GM18507 (cell line): ENCODE data around the gene VPS13D.
A peak's percentile ranks its signal among the peaks of the same experiment; 100 is the strongest.

Source experiments
- DNase-seq: peaks from one replicate; pipeline ENCODE4 v3.0.0; 2011; ENCODE audit warnings: low read depth; ENCODE audit not compliant: insufficient read length; ENCODE audit errors: extremely low spot score
- FAIRE-seq: peaks from 2 replicates; lab custom pipeline; 2011; peaks lifted over from hg19 to GRCh38; lab: Jason Lieb, UNC

Gene VPS13D

GRCh38 chr1:12435639-12436344 is 206.0 kb downstream of the VPS13D start:
- FAIRE-seq (peak; percentile 96), DNase-seq (peak; percentile 35)

- no peak for FAIRE-seq
These were observed 206.5 kb downstream of the VPS13D start for GRCh38 chr1:12436345-12436658.

GRCh38 chr1:12436817-12437599 is 207.2 kb downstream of the VPS13D start:
- DNase-seq (no peak), FAIRE-seq (no peak)

More at GRCh38 chr1:12436345-12436658, 206.5 kb downstream of the VPS13D start:
- DNase-seq: no peak

GRCh38 chr1:12437629-12438028 is 207.8 kb downstream of the VPS13D start:
- FAIRE-seq (no peak), DNase-seq (no peak)

- peak; percentile 96 for FAIRE-seq
- peak; percentile 40 for DNase-seq
These were observed 208.6 kb downstream of the VPS13D start for GRCh38 chr1:12438349-12438924.

- no peak for DNase-seq
- no peak for FAIRE-seq
These were observed 209.2 kb downstream of the VPS13D start for GRCh38 chr1:12439073-12439472.

GRCh38 chr1:12441414-12442105 is 211.7 kb downstream of the VPS13D start:
- no peak for DNase-seq
- FAIRE-seq: no peak

GRCh38 chr1:12442217-12442616 is 212.4 kb downstream of the VPS13D start:
- no peak for DNase-seq
- no peak for FAIRE-seq

- FAIRE-seq: no peak
- no peak for DNase-seq
These were observed 213.3 kb downstream of the VPS13D start for GRCh38 chr1:12443151-12443550.

- no peak for FAIRE-seq
- DNase-seq: no peak
These were observed 214.6 kb downstream of the VPS13D start for GRCh38 chr1:12444329-12444841.

- FAIRE-seq (no peak), DNase-seq (no peak)
These were observed 215.4 kb downstream of the VPS13D start for GRCh38 chr1:12445257-12445656.

- FAIRE-seq: no peak
These were observed 216.8 kb downstream of the VPS13D start for GRCh38 chr1:12446593-12446992.

GRCh38 chr1:12447307-12447706 is 217.5 kb downstream of the VPS13D start:
- FAIRE-seq (no peak), DNase-seq (no peak)

More at GRCh38 chr1:12446593-12446992, 216.8 kb downstream of the VPS13D start:
- no peak for DNase-seq

GRCh38 chr1:12447849-12448312 is 218.1 kb downstream of the VPS13D start:
- no peak for FAIRE-seq
- no peak for DNase-seq

- DNase-seq: no peak
- FAIRE-seq: no peak
These were observed 218.9 kb downstream of the VPS13D start for GRCh38 chr1:12448746-12449177.

GRCh38 chr1:12450090-12450755 is 220.4 kb downstream of the VPS13D start:
- DNase-seq: no peak

GRCh38 chr1:12450756-12451559 is 221.1 kb downstream of the VPS13D start:
- no peak for FAIRE-seq
- no peak for DNase-seq

More at GRCh38 chr1:12450090-12450755, 220.4 kb downstream of the VPS13D start:
- FAIRE-seq: no peak

GRCh38 chr1:12451560-12451900 is 221.7 kb downstream of the VPS13D start:
- FAIRE-seq: no peak
- DNase-seq: no peak
